Activated CD8-positive, alpha-beta memory T cell treated with anti-CD3 and anti-CD28 coated beads, Interleukin-2, amount 50 U/mL, for 24 hours (primary cell): ENCODE data around the gene TMEM184C.

Experiments used
- DNase-seq: peaks from one replicate; pipeline ENCODE4 v3.0.0-alpha.2; 2020; ENCODE audit errors: extremely low read depth

The TMEM184C gene

DNA sequence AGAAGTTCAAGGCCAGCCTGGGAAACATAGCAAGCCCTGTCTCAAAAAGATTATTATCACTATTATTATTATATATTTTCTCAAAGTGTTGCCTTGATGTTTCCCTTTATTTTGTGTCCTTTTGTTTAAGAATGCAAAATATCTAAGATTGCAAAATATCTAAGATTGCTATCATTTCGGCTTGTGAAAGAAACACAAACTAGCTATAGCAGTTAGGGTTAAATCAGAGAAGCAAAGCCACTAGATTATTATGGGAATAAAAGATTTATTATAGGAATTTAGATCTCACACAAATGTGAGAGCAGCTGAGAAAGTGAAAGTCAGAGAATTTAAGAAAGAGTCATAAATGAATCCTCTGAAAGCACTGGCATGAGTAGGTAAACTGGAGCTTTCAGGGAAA lies 18.0 kb upstream of the TMEM184C start:
- DNase-seq, result no peak

DNA sequence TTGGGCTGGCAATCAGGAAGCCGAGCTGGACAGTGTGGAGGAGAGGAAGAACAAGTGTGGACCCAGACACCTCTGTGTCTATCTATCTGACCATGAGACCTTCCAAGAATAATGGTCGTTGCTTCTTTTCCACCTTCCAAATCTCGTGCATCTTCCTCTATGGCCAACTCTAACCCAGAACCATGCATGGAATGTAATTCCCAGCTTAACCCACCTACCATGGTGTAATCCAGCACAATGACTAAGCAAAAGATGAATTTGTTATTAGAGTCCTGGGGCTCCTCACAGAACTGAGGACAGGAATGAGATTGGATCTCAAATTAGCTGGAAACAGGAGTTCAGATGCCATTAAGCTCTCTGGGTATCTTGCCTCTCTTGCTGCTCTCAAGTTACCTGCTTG lies 17.4 kb upstream of the TMEM184C start:
- no peak for DNase-seq

DNA sequence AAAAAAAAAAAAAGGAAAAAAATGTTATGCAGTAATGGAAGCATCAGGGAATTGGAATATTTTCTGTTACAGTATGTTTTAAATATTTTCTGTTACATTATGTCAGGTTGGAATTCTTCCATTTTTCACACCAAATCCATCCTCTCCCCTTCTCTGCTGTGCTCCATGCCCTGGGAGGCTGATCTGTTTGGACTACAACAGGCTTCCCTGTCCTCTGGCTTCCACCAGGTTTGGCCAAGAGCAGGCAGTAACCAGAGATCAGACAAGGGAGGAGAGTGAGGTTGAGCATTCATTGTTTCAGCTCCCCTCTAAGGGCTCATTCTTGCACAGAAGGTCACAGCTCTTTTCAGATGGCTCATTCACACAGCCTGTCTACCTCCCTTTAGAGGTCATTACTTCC lies 11.7 kb upstream of the TMEM184C start:
- no peak for DNase-seq

DNA sequence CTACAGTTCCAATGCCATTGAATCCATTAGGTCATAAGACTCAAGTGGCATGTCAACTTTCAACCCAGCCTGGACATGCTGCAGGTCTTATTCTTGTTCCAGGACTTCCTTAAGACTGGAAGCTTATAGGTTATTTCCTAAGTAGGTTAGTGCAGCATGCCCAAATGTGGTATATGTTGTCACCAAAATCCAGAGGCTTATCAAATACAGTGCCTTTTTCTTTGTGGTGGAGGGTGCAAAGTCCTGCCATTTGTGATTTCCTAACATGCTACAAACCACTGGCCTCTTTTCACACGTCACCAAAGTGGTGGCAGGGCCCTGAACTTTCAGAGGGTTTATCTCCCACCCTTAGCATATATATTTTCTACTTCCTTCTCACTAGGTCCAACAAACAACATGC lies 9.7 kb upstream of the TMEM184C start:
- no peak for DNase-seq

DNA sequence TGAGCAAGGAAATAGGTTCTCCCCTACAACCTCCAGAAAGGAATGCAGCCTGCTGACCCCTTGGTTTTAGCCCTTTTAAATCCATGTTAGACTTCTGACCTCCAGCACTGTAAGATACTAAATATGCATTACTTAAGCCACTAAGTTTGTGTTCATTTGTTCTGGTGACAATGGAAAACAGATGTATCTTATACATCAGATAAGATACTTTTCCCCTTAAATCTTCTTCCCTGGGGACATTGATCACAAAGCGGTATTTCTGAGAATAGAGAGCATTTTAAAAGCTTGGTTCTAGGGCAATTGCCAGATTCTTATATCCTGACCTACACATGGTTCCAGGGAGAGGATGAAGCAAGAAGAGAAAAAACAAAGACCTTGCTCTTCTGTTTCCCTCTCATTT lies 6.5 kb upstream of the TMEM184C start:
- DNase-seq, result no peak

DNA sequence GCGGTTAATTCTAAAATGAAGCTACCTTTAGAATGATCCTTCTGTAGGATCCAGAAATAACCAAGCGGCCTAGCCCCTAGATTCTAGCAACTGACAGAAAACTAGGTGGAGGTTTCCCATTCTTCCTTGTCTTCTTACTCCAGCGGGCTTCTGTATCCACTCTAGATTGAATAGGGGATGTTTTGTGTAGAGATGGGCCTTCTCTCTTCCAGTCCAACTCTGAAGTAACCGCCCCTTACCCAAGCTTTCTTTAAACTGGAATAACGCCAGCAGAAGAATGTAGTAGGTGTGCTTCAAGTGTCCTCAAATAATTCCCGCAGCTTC lies 386 bp upstream of the TMEM184C start:
- DNase-seq, result no peak

DNA sequence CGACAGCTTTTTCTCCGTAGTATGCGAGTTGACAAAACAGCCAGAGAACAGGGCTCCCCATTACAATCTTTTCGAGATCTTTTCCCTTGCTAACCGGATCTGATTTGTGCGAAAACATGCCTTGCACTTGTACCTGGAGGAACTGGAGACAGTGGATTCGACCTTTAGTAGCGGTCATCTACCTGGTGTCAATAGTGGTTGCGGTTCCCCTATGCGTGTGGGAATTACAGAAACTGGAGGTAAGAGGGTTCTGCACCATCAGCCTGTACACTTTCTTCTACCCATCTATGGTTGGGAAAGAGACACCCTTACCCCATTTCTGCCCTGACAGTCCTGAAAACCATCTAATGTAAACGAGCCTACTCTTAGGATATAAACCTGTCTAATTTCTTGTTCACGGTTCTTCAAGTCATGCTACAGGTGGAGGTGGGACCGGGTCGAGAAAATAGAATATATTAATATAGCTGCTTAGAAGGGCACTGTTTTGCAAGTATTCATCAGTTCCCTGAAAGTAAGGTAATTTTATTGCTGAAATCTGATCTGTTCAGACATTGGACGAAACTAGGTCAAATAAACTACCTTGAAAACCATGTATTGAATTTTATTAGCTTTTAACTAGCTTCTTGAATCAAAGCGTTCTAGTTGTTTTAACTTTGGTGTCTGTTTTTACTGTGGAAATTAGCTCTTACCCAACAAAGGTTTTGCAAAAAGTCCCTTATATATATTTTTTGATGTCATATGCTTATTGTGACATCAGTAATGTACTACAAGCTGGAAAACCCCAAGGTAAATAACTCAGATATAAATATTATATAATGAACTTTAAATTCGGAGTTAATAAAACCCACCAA lies 869 bp downstream of the TMEM184C start:
- no peak for DNase-seq

DNA sequence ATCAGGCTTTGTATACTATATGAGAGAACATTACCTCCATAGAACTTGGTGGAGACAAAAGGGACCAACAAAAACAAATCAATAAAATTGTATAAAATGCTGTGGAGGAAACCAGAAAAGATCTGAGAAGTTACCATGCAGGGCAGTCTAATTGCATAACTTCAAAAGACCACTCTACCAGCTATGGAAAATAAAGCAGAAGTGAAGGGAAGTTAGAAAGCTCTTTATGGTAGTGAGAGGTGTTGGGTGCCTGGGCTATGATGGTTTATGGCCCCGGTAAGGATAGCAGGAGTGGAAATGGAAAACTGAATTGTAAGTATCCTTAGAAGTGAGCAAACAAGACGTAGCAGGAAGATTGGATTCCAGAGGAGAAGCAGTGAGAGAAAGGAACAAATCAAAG lies 3.1 kb downstream of the TMEM184C start:
- no peak for DNase-seq

DNA sequence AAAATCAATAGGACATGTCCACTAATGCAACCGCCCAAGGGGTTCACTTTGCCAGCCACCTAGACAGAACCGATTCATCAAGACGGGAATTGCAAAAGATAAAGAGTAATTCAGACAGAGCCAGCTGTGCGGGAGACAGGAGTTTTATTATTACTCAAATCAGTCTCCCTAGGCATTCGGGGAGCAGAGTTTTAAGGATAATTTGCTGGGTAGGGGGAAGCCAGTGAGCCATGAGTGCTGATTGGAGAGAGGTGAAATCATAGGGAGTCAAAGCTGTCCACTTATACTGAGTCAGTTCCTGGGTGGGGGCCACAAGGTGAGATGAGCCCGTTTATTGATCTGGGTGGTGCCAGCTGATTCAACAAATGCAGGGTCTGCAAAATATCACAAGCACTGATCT lies 8.5 kb downstream of the TMEM184C start:
- DNase-seq, result no peak

DNA sequence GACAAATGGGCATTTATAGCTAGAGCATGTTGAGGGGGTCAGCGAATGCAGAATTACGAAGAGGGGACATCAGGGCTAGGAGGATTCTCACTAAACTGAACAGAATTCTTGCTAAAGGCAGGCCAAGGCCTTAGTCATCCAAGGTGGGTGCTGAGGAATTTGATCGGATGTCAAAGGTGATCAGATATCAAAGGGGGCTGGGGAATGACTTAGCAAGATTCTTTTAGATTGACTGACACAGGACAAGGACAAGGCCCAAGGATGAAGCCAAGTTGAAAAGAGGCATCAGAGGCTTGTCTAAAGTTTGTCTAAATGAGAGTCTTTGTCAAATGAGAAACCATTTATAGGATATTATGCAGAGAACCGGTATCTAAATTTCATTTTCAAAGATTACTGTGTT lies 9.7 kb downstream of the TMEM184C start:
- no peak for DNase-seq

DNA sequence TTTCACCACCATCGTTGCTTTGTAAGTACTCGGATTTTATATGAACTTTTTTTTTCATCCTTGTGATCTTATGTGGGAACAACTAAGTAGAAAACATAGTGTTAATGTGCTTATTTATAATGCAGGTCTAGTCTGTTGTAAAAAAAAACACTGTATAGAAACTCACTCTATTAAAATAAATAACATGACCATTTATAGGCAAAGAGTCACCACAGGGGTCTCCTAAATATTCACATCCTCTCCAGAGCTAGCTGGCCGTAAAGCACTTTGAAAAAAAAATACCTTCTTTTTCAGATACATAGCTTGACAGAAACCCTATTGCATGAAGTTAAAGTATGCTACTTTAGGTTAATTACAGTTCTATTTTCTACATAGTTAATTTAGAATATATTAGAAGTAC lies 11.2 kb downstream of the TMEM184C start:
- no peak for DNase-seq

DNA sequence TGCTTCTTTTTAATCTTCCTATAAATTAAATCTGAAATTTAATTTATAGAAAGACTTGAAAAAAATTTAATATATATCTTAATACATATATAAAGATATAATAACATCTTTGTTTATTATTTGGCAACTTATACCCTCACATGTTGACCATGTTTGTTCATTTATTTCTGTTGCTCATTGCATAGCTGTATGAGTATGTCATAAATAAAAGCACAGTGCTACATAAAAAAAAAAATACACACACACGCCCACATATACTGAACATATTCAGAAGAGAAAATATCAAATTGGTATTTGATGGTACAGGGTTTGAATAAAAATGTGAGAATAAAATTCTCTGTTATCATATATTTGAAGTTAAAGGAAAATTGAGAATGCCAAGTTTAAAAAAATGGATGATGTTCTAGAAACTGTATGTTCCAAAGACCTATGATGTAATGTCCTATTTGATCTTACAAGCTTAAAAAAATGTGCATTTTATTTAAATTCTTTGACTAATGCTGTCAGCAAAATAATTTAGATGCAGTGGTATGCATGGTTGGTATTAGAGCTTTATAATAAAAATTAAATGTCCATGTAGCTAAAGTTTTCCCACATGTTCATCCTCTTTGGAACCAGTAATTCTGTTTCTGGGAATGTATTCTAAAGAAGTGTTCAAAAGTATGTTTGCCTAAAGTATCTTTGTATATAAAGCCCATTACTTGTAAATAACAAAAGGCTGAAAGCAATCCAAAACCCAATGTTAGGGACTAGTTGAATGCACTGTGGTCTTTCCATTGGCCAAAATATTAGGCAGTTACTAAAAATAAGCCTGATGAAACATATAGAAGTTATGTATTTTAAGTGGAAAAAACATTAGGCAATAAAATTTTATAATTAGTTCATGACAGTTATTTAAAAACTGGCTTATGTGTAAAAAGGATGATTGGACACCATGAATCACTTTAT lies 12.9 kb downstream of the TMEM184C start:
- DNase-seq, result no peak

DNA sequence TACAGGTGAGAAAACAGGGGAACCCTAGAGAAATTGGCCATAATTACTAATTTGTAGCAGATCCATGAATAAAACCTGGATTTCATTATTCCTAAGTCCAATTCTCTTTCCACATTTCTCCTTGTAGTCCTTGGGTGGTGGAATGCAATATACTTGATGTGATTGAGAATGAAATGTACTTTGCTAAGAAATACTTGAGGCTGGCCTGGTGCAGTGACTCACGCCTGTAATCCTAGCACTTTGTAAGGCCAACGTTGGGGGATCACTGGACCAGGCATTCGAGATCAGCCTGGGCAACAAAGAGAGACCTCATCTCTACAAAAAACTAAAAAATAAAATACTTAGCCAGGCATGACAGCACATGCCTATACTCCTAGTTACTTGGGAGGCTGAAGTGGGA lies 15.9 kb downstream of the TMEM184C start:
- no peak for DNase-seq

DNA sequence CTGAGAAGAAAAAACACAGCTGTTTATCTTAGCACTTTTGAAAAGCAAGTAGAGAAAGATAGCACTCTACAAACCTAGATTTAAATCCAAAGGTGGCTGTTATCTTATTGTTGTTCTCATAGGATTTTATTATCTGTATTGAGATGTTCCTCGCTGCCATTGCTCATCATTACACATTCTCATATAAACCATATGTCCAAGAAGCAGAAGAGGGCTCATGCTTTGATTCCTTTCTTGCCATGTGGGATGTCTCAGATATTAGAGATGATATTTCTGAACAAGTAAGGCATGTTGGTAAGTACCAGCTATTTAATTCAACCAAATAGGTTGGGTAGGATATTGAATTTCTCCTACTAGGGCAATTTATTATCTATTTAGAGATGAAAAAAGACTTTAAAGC lies 16.4 kb downstream of the TMEM184C start:
- no peak for DNase-seq

DNA sequence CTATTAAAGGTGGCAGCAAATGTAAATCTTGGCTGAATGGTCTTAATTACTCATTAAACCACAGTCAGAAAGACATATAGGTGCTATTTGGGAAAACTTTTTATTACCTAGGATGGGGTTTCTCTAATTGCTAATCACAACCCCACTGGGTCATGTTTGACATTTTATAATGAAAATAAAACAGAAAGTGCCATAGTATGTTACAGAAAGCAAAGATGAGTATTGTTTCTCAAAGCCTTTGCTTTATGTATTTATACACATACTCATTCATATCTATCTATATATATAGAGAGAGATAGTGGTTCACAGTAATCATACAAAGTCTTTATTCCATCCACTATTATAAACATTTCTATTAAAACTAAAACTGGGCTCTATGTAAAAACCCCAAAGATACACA lies 18.2 kb downstream of the TMEM184C start:
- DNase-seq, result no peak

DNA sequence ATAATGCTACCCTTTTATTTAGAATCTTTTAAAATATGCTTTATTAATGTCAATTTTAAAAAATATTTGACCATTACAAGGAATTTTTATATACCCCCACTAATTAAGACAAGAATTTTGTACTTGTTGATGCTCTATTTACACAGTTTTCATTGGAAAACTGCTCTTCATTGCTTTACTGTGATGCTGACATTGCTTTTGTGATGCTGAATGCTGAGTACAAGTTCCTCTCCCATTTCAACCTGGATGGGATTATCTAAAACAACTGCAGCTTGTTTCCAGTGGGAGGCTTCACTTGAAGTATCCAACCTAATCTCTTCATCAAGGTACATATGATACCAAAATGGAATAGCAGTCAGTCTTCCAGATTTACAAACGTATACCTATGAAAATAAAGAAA lies 21.2 kb downstream of the TMEM184C start:
- DNase-seq, result no peak

DNA sequence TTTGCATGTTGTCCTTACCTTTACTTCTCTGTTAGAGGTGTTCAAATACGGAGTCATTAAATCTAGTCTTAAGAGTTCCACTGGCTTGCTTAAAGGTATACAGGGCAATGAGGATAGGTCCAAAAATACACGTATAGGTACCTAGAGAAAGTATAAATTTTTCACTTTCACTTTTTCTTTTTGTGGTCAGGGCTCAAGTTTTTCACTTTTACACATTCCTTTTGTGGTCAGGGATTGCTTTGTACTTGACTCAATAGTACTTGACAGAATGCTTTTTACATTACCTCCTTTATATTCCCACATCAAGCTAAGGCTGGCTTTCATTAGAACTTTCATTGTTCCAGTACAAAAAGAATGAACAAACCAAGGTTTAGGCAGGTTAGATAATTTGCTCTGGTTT lies 21.7 kb downstream of the TMEM184C start:
- no peak for DNase-seq

DNA sequence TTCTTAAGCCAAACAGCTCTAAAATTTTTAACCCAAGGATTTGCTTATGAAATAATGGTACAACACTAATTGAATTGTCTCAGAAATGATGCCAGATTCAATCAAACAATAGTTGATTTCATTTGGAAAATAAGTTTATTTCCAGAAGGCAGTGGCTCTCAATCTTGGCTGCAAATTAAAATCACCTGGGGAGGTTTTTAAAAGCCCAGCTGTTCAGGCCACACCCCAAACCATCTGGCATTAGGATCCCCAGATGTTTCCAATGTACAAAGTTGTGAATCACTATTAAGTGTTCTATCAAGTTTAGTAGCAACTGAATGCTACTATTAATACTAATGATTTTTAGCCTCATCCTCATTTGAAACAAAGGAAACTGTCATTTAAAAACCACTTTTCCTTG lies 22.2 kb downstream of the TMEM184C start:
- DNase-seq, result no peak

DNA sequence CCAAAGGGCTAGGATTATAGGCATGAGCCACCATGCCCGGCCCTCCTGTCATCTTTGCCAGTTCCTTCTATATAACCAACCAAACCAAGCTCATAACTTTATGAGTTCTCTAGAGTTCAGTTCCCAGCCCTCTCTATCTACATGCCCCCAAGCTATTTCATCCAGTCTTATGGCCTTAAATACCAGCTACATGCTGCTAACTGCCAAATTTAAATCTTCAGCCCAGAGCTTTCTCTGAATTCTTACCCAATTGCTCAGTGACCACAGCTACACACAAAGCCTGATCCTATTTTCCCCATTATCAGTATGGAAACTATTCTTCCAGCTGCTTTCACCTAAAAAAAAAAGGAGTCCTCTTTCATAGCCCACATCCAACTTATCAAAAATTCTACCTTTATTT lies 23.1 kb downstream of the TMEM184C start:
- DNase-seq, result no peak

DNA sequence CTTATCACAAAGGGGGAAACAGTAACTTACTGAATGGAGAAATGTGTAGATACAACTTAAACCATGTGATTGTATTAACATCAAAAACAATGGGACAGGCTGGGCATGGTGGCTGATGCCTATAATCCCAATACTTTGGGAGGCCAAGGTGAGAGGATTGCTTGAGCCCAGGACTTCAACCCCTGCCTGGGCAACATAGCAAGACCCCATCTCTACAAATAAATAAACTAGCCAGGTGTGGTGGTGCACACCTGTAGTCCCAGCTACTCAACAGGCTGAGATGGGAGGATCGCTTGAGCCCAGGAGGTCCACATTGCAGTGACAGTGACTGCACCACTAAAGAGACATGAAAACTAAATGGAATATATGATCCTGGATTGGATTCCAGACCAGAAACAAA lies 26.4 kb downstream of the TMEM184C start:
- no peak for DNase-seq

DNA sequence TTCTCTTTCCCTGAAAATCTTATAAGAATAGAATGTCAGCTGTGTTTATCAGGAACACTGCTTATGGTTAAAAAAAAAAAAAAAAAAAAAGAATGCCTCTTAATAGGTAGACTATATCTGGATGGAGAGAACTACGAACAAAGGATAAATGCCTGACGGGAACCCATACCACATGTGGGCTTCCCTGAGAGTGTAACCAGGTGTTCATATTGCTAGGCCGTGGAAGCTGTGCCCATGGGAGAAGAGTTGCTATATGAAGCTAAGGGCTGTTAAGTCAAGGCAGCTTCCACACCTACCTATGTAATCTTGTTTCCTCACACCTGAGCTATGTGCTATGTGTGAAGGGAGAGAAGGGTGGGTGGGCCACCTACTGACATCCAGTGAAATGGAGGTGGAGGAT lies 27.3 kb downstream of the TMEM184C start:
- DNase-seq, result no peak

DNA sequence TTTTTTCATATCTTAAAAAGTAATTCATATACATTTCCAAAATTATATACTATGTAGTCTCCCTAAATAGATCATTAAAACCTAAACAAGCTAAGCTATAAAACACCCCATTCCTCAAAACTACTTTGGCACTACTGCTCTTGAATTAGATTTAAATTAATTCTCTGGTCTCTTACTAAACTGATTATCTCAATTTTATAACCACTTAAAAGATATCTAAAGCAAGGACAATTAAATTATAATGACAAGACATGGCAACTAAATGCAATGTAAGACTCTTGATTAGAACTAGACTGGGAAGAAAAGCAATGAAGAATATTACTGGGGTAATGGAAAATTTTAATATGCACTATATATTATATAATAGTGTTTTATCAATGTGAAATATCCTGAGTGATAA lies 27.9 kb downstream of the TMEM184C start:
- no peak for DNase-seq

DNA sequence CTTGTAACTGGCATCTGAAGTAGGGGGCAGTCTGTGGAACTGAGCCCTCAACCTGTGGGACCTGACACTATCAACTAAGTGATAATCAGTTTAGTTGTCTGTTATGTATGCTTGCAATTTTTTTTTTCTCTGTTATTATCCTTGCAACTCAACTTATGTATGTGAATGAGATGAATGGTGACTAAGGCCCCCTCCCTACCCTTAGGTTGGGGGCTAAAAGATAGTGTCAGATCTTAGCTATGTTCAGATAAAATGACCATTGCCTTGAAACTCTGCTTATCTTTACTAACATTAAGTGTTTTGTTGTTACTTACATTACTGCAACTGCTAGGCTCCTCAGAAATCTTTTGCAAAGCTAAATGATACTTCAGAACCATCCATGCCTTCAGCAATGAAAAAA lies 31.5 kb downstream of the TMEM184C start:
- DNase-seq, result no peak
